HCT116 (cell line): ENCODE results near the gene SPOP. TPM values are rescaled to one million over a fixed set of nuclear protein-coding genes. Genes with fewer than 3 reads are reported as not detected.

Experiments used
- ATAC-seq: fragments of 200-7000 bp; cut with Tn5 transposase; 2 replicates; pipeline ENCODE4 v1.9.1; 2020; ENCODE audit warnings: mild to moderate bottlenecking, moderate library complexity
- BruUV-seq: library from RNA; stranded (reverse); fragments of 400-500 nt; replicated peaks from 2 replicates; lab custom pipeline; 2021; lab: Mats Ljungman, UMichigan
- CTCF ChIA-PET: fragments of 300-600 bp; sonication (Branson Sonifier 250); formaldehyde crosslinking; loops from one replicate; lab custom pipeline; 2021; ENCODE audit warnings: antibody characterized with exemption; lab: Charles Lee
- POLR2A ChIA-PET: fragments of 300-600, 350-600 bp; sonication (Branson Sonifier 250); formaldehyde crosslinking; loops from one replicate; lab custom pipeline; 2021; ENCODE audit warnings: antibody characterized with exemption; lab: Charles Lee
- RAD21 ChIA-PET, 2 experiments: fragments of 300-600 bp; sonication (Branson Sonifier 250); formaldehyde crosslinking; loops; one replicate each; lab custom pipeline; 2023; ENCODE audit warnings: low total read pairs in 2 of 2; ENCODE audit not compliant: uncharacterized antibody in 2 of 2, unreplicated experiment in 2 of 2, low non-redundant PET in 1 of 2; lab: Charles Lee
- DNase-seq: peaks from one replicate; pipeline ENCODE4 v3.0.0-alpha.2; 2010; ENCODE audit warnings: low read depth, low spot score
- H2AFZ ChIP-seq: fragments of 200-600 bp; shearing (Covaris generic), sonication (generic); 2 replicates; pipeline ENCODE4 v1.6.1; 2017; ENCODE audit warnings: low read depth, mixed run types, mixed read lengths, antibody characterized with exemption, low read length; ENCODE audit not compliant: poor library complexity, severe bottlenecking
- H3K27ac ChIP-seq: 2 replicates; pipeline ENCODE4 v1.5.1; 2012; ENCODE audit warnings: low read depth, low read length
- H3K27me3 ChIP-seq: fragments of 200-600 bp; sonication (generic); 2 replicates; pipeline ENCODE4 v1.6.1; 2016; ENCODE audit warnings: mixed run types, low read length, mixed read lengths; ENCODE audit not compliant: insufficient read depth
- H3K36me3 ChIP-seq, 2 experiments: fragments of 200-500 bp in 1 of 2; fragments of 200-600 bp in 1 of 2; sonication (Bioruptor generic) in 1 of 2; sonication (generic) in 1 of 2; 2 replicates each; pipeline versions ENCODE4 v1.5.1 to v1.6.1; 2014 to 2016; ENCODE audit warnings: low read length in 2 of 2, inconsistent platforms in 1 of 2, mixed read lengths in 1 of 2, mixed run types in 1 of 2; ENCODE audit not compliant: insufficient read depth in 2 of 2, control insufficient read depth in 1 of 2
- H3K4me1 ChIP-seq, 2 experiments: fragments of 200-600 bp in 1 of 2; sonication (generic) in 1 of 2; 2 replicates each; pipeline versions ENCODE4 v1.5.1 to v1.6.1; 2012 to 2017; ENCODE audit warnings: low read length in 2 of 2, inconsistent platforms in 1 of 2, mild to moderate bottlenecking in 1 of 2, mixed read lengths in 1 of 2, mixed run types in 1 of 2, moderate library complexity in 1 of 2; ENCODE audit not compliant: insufficient read depth in 2 of 2, control insufficient read depth in 1 of 2
- H3K4me2 ChIP-seq: fragments of 200-600 bp; sonication (generic); 2 replicates; pipeline ENCODE4 v1.6.1; 2017; ENCODE audit warnings: mixed run types, low read length, mixed read lengths
- H3K4me3 ChIP-seq, 2 experiments: fragments of 200-600 bp in 1 of 2; sonication (generic) in 1 of 2; replicated peaks in 1 of 2; 2 replicates each; pipeline ENCODE4 v1.5.1; 2011 to 2016; ENCODE audit warnings: low read length in 2 of 2, control low read depth in 1 of 2, low read depth in 1 of 2, mild to moderate bottlenecking in 1 of 2, mixed read lengths in 1 of 2, mixed run types in 1 of 2
- H3K79me2 ChIP-seq: fragments of 200-600 bp; sonication (generic); 2 replicates; pipeline ENCODE4 v1.6.1; 2017; ENCODE audit warnings: mild to moderate bottlenecking, mixed run types, low read length, moderate library complexity, mixed read lengths; ENCODE audit not compliant: insufficient read depth
- H3K9ac ChIP-seq: fragments of 200-600 bp; sonication (generic); 2 replicates; pipeline ENCODE4 v1.6.1; 2016; ENCODE audit warnings: low read length, mixed read lengths
- H3K9me2 ChIP-seq: fragments of 200-600 bp; sonication (generic), shearing (Covaris generic); 2 replicates; pipeline ENCODE4 v1.6.1; 2017; ENCODE audit warnings: mixed run types, mild to moderate bottlenecking, moderate library complexity; ENCODE audit not compliant: insufficient read depth
- H3K9me3 ChIP-seq, 2 experiments: fragments of 200-500 bp in 1 of 2; fragments of 200-600 bp in 1 of 2; sonication (Bioruptor generic) in 1 of 2; sonication (generic) in 1 of 2; 2 replicates each; pipeline ENCODE4 v1.6.1; 2014 to 2017; ENCODE audit warnings: low read length in 2 of 2, mixed read lengths in 2 of 2, inconsistent platforms in 1 of 2, low read depth in 1 of 2, mild to moderate bottlenecking in 1 of 2, mixed run types in 1 of 2, moderate library complexity in 1 of 2; ENCODE audit not compliant: control insufficient read depth in 1 of 2, insufficient read depth in 1 of 2
- H4K20me1 ChIP-seq: fragments of 200-600 bp; sonication (generic), shearing (Covaris generic); 2 replicates; pipeline ENCODE4 v1.6.1; 2017; ENCODE audit warnings: mixed run types, mild to moderate bottlenecking, moderate library complexity; ENCODE audit not compliant: insufficient read depth
- CBX3 ChIP-seq: IDR thresholded peaks from 2 replicates; pipeline ENCODE4 v1.6.1; 2012; ENCODE audit warnings: low read depth
- EZH2phosphoT487 ChIP-seq: fragments of 200-600 bp; IDR thresholded peaks from 2 replicates; pipeline ENCODE4 v1.6.1; 2018; ENCODE audit warnings: antibody characterized with exemption, borderline replicate concordance
- JUND ChIP-seq: IDR thresholded peaks from 2 replicates; pipeline ENCODE4 v1.6.1; 2012
- POLR2A ChIP-seq: IDR thresholded peaks from 2 replicates; pipeline ENCODE4 v1.7.0; 2011; ENCODE audit warnings: borderline replicate concordance; ENCODE audit not compliant: insufficient read depth, insufficient read length; ENCODE audit errors: extremely low read depth
- RAD21 ChIP-seq: IDR thresholded peaks from 2 replicates; pipeline ENCODE4 v1.6.1; 2012; ENCODE audit warnings: low read depth, mild to moderate bottlenecking
- SIN3A ChIP-seq: IDR thresholded peaks from 2 replicates; pipeline ENCODE4 v1.6.1; 2012; ENCODE audit warnings: low read depth
- SP1 ChIP-seq: IDR thresholded peaks from 2 replicates; pipeline ENCODE4 v1.6.1; 2012; ENCODE audit warnings: low read depth
- TCF7L2 ChIP-seq: IDR thresholded peaks from 2 replicates; pipeline ENCODE4 v1.7.0; 2011; ENCODE audit warnings: borderline replicate concordance, inconsistent platforms; ENCODE audit not compliant: insufficient read depth, insufficient read length; ENCODE audit errors: extremely low read depth
- ZNF274 ChIP-seq: fragments of 200-500 bp; sonication (Bioruptor generic); IDR thresholded peaks from 2 replicates; pipeline ENCODE4 v1.6.1; 2014; ENCODE audit warnings: mild to moderate bottlenecking, low read depth, low read length, inconsistent platforms
- intact Hi-C: fragments of 100-400 bp; cut with micrococcal nuclease; formaldehyde crosslinking; loops from 2 replicates; pipeline ENCODE4 v1.10.0; 2022
- total RNA-seq: library from RNA; stranded (reverse); gene quantifications from one replicate; pipeline ENCODE4 v1.2.1, GENCODE V29; 2021; ENCODE audit not compliant: unreplicated experiment
- TF ChIP-seq, protein P1 (sequence below), 3 experiments: fragments of 200-600 bp in 1 of 3; sonication (generic) in 1 of 3; IDR thresholded peaks in 2 of 3; conservative IDR thresholded peaks in 1 of 3; 2 replicates each; pipeline ENCODE4 v1.5.1; 2012 to 2017; ENCODE audit warnings: low read depth in 2 of 3, low read length in 2 of 3, antibody characterized with exemption in 1 of 3, borderline replicate concordance in 1 of 3, control low read depth in 1 of 3, mild to moderate bottlenecking in 1 of 3, mixed read lengths in 1 of 3, mixed run types in 1 of 3, moderate library complexity in 1 of 3; ENCODE audit not compliant: insufficient read depth in 1 of 3
- TF ChIP-seq, protein P2 (sequence below): IDR thresholded peaks from 2 replicates; pipeline ENCODE4 v1.6.1; 2012; ENCODE audit warnings: low read depth

The SPOP gene
- total RNA-seq, 1 experiment from 2014 or later, result 85.1 TPM

GRCh38 chr17:49580055-49580721, 97.7 kb downstream of the SPOP start (continued):
- TF ChIP-seq JUND, result no peak
- TF ChIP-seq SP1, result no peak
- TF ChIP-seq EZH2phosphoT487, result no peak

DNA sequence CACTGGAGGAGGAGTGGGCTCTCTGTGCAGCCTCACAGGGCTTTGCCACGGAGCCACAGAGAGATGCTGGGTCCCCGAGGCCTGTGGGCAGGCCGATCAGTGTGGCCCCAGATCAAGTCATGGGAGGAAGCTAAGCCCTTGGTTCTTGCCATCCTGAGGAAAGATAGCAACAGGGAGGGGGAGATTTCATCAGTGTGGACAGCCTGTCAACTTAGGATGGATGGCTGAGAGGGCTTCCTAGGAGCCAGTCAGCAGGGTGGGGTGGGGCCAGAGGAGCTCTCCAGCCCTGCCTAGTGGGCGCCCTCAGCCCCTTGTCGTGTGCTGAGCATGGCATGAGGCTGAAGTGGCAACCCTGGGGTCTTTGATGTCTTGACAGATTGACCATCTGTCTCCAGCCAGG, 98.4 kb downstream of the SPOP start:
- Histone ChIP-seq H3K27ac (no peak overlapping the region), H3K79me2 (no peaks in the 10 kb centered on the region), H3K36me3 (no peaks in the 10 kb centered on the region), H3K9me2 (no peaks in the 10 kb centered on the region), H3K9me3 (no peaks in the 10 kb centered on the region), H3K4me1 (peaks cover 0 to 20% of the 10 kb centered on the region in 2 experiments; a peak in 2 of 4 replicates), H4K20me1 (no peaks in the 10 kb centered on the region), H2AFZ (no peak overlapping the region), H3K4me2 (no peak overlapping the region), H3K4me3 (no peak overlapping the region), H3K27me3 (no peaks in the 10 kb centered on the region), H3K9ac (no peak overlapping the region)
- CTCF ChIA-PET, result interaction anchor here (1.4 kb wide), 1 partner anchor 9 kb away, joined by 4 read pairs; no protein-coding TSS in a partner anchor
- intact Hi-C loops, result no loop called here
- no peak for TF ChIP-seq TCF7L2
- TF ChIP-seq, protein P1, sequence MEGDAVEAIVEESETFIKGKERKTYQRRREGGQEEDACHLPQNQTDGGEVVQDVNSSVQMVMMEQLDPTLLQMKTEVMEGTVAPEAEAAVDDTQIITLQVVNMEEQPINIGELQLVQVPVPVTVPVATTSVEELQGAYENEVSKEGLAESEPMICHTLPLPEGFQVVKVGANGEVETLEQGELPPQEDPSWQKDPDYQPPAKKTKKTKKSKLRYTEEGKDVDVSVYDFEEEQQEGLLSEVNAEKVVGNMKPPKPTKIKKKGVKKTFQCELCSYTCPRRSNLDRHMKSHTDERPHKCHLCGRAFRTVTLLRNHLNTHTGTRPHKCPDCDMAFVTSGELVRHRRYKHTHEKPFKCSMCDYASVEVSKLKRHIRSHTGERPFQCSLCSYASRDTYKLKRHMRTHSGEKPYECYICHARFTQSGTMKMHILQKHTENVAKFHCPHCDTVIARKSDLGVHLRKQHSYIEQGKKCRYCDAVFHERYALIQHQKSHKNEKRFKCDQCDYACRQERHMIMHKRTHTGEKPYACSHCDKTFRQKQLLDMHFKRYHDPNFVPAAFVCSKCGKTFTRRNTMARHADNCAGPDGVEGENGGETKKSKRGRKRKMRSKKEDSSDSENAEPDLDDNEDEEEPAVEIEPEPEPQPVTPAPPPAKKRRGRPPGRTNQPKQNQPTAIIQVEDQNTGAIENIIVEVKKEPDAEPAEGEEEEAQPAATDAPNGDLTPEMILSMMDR (IDR thresholded peaks at IDR 0.05 in 2 of 3, conservative IDR thresholded peaks at IDR 0.05 in 1 of 3; ENCODE audit: borderline replicate concordance in 1 of 3, insufficient read depth in 1 of 3, low read depth in 2 of 3, low read length in 2 of 3), result no peak
- TF ChIP-seq, protein P2, sequence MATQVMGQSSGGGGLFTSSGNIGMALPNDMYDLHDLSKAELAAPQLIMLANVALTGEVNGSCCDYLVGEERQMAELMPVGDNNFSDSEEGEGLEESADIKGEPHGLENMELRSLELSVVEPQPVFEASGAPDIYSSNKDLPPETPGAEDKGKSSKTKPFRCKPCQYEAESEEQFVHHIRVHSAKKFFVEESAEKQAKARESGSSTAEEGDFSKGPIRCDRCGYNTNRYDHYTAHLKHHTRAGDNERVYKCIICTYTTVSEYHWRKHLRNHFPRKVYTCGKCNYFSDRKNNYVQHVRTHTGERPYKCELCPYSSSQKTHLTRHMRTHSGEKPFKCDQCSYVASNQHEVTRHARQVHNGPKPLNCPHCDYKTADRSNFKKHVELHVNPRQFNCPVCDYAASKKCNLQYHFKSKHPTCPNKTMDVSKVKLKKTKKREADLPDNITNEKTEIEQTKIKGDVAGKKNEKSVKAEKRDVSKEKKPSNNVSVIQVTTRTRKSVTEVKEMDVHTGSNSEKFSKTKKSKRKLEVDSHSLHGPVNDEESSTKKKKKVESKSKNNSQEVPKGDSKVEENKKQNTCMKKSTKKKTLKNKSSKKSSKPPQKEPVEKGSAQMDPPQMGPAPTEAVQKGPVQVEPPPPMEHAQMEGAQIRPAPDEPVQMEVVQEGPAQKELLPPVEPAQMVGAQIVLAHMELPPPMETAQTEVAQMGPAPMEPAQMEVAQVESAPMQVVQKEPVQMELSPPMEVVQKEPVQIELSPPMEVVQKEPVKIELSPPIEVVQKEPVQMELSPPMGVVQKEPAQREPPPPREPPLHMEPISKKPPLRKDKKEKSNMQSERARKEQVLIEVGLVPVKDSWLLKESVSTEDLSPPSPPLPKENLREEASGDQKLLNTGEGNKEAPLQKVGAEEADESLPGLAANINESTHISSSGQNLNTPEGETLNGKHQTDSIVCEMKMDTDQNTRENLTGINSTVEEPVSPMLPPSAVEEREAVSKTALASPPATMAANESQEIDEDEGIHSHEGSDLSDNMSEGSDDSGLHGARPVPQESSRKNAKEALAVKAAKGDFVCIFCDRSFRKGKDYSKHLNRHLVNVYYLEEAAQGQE, result no peak
- TF ChIP-seq SIN3A, result no peak
- no peak for TF ChIP-seq CBX3
- TF ChIP-seq RAD21, result no peak
- TF ChIP-seq ZNF274, result no peak
- TF ChIP-seq POLR2A, result no peak
- POLR2A ChIA-PET, result no interaction called here
- no TSS peak for BruUV-seq
- RAD21 ChIA-PET, result no interaction called here
- ATAC-seq (no peak), DNase-seq (no peak)
